Frontal cortex (tissue), 4 donors: Measurements from ENCODE around the gene GALNT14. TPM values are rescaled to one million over a fixed set of nuclear protein-coding genes. Genes with fewer than 3 reads are reported as not detected.

Experiments
- DNase-seq, 2 donors: peaks; one replicate each; pipeline ENCODE4 v3.0.0; 2012; ENCODE audit warnings: low spot score in 2 of 2
- FAIRE-seq: peaks from 2 replicates; lab custom pipeline; 2012; peaks lifted over from hg19 to GRCh38; lab: Jason Lieb, UNC
- total RNA-seq: library from RNA; depleted of rRNA; stranded (reverse); fragments of >200 nt; gene quantifications from one replicate; pipeline ENCODE4 v1.2.3, GENCODE V29; 2014
- donor health status: control.
- donor health status: control.
- donor health status: control.

The GALNT14 gene
- total RNA-seq, 1 donor from 2014 or later, result 10.2 TPM

- no peak for DNase-seq
- FAIRE-seq, result no peak
Measured at GRCh38 chr2:30958918-30959265, 179.3 kb downstream of the GALNT14 start.

- FAIRE-seq, result no peak
- no peak for DNase-seq
Measured at GRCh38 chr2:30958193-30958917, 179.9 kb downstream of the GALNT14 start.

GRCh38 chr2:30957591-30957990, 180.6 kb downstream of the GALNT14 start:
- FAIRE-seq (no peak), DNase-seq (no peak)

GRCh38 chr2:30956995-30957394, 181.2 kb downstream of the GALNT14 start:
- FAIRE-seq (no peak), DNase-seq (no peak)

GRCh38 chr2:30955516-30956132, 182.6 kb downstream of the GALNT14 start:
- FAIRE-seq, result no peak
- no peak for DNase-seq

- DNase-seq (no peak), FAIRE-seq (no peak)
Measured at GRCh38 chr2:30950339-30950738, 187.9 kb downstream of the GALNT14 start.

- DNase-seq (no peak), FAIRE-seq (no peak)
Measured at GRCh38 chr2:30949435-30949834, 188.8 kb downstream of the GALNT14 start.

GRCh38 chr2:30948857-30949256, 189.4 kb downstream of the GALNT14 start:
- no peak for FAIRE-seq
- DNase-seq, result no peak

GRCh38 chr2:30948130-30948529, 190.1 kb downstream of the GALNT14 start:
- no peak for FAIRE-seq

GRCh38 chr2:30947686-30948085, 190.6 kb downstream of the GALNT14 start:
- no peak for DNase-seq
- FAIRE-seq, result no peak

More at GRCh38 chr2:30948130-30948529, 190.1 kb downstream of the GALNT14 start:
- DNase-seq, result no peak

GRCh38 chr2:30942419-30942818, 195.8 kb downstream of the GALNT14 start:
- FAIRE-seq (no peak), DNase-seq (no peak)

GRCh38 chr2:30940839-30941238, 197.4 kb downstream of the GALNT14 start:
- FAIRE-seq, result no peak
- no peak for DNase-seq

GRCh38 chr2:30939364-30939763, 198.9 kb downstream of the GALNT14 start:
- FAIRE-seq (no peak), DNase-seq (no peak)

GRCh38 chr2:30938196-30938595, 200.0 kb downstream of the GALNT14 start:
- no peak for FAIRE-seq
- no peak for DNase-seq

- DNase-seq (no peak), FAIRE-seq (no peak)
Measured at GRCh38 chr2:30936977-30937376, 201.3 kb downstream of the GALNT14 start.

GRCh38 chr2:30935795-30936194, 202.4 kb downstream of the GALNT14 start:
- no peak for DNase-seq
- no peak for FAIRE-seq

- DNase-seq (no peak), FAIRE-seq (no peak)
Measured at GRCh38 chr2:30934066-30934465, 204.2 kb downstream of the GALNT14 start.

GRCh38 chr2:30933496-30933895, 204.7 kb downstream of the GALNT14 start:
- DNase-seq (no peak), FAIRE-seq (no peak)

- DNase-seq (no peak), FAIRE-seq (no peak)
Measured at GRCh38 chr2:30932870-30933269, 205.4 kb downstream of the GALNT14 start.

- FAIRE-seq, result no peak
- DNase-seq, result no peak
Measured at GRCh38 chr2:30931841-30932407, 206.3 kb downstream of the GALNT14 start.

- DNase-seq, result no peak
- FAIRE-seq, result no peak
Measured at GRCh38 chr2:30930716-30931115, 207.5 kb downstream of the GALNT14 start.
